Fibroblast of the aortic adventitia (primary cell): ENCODE results near the gene LYPLA2. TPM values are rescaled to one million over a fixed set of nuclear protein-coding genes. Genes with fewer than 3 reads are reported as not detected.
"Not testable (repeated sequence)": the region's sequence is repeated elsewhere in the genome, so short reads cannot be mapped to it uniquely, and the experiment has no call there.

Experiments used
- DNase-seq: peaks from one replicate; pipeline ENCODE4 v3.0.0-alpha.2; 2010; ENCODE audit warnings: low read depth
- H3K4me3 ChIP-seq: 2 replicates; pipeline ENCODE4 v1.5.1; 2011; ENCODE audit warnings: low read depth, mild to moderate bottlenecking, control low read depth, low read length, moderate library complexity
- total RNA-seq: library from RNA; depleted of rRNA; stranded (reverse); fragments of >200 nt; gene quantifications from 2 replicates; pipeline ENCODE4 v1.2.3, GENCODE V29; 2012; ENCODE audit warnings: low replicate concordance
- TF ChIP-seq, protein P1 (sequence below): IDR thresholded peaks from 2 replicates; pipeline ENCODE4 v1.5.1; 2011; ENCODE audit warnings: mild to moderate bottlenecking, low read length, control low read depth, inconsistent platforms; ENCODE audit not compliant: insufficient read depth

The LYPLA2 gene
- total RNA-seq, 1 donor = 39.9 TPM

DNA sequence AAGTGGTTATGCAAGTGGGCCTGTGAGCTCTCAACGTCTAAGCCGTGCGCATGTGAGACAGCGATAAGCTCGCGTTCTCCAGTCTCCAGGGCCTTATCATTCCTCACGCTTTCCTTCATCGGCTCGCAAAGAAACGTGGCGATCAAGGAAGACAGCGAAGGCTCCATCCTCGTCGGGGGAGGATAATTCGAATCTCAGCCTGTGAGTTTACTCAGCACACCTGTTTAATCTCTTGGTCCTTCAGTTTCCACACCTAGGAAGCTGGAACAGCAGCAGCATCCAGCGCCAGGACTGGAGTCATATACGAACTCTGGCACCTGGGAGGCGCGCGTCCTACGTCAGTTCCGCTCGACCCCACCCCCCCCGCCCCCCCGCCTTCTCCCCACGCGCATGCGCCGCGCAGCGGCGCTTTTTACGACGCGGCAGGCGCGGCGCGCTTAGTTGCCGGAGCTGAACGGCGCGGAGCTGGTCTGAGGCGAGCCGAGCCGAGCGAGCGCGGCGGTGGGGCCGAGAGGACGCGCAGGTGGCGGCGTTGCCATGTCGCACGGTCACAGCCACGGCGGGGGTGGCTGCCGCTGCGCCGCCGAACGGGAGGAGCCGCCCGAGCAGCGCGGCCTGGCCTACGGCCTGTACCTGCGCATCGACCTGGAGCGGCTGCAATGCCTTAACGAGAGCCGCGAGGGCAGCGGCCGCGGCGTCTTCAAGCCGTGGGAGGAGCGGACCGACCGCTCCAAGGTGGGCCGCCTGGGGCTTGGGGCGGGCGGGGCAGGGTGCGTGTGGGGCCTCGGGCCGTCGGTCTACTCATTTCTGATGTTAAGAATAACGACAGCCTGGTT, 12.7 kb upstream of the LYPLA2 start, which contains the start of gene PITHD1:
Gene PITHD1 (plus strand): TSS at position 440 of the 836 bp plus-strand sequence. CDS start 98 bp downstream, at position 538.
- TF ChIP-seq, protein P1, sequence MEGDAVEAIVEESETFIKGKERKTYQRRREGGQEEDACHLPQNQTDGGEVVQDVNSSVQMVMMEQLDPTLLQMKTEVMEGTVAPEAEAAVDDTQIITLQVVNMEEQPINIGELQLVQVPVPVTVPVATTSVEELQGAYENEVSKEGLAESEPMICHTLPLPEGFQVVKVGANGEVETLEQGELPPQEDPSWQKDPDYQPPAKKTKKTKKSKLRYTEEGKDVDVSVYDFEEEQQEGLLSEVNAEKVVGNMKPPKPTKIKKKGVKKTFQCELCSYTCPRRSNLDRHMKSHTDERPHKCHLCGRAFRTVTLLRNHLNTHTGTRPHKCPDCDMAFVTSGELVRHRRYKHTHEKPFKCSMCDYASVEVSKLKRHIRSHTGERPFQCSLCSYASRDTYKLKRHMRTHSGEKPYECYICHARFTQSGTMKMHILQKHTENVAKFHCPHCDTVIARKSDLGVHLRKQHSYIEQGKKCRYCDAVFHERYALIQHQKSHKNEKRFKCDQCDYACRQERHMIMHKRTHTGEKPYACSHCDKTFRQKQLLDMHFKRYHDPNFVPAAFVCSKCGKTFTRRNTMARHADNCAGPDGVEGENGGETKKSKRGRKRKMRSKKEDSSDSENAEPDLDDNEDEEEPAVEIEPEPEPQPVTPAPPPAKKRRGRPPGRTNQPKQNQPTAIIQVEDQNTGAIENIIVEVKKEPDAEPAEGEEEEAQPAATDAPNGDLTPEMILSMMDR = no peak
- peak; percentile 86 for DNase-seq
- H3K4me3 ChIP-seq = peak within 1 kb of the TSS; percentile 95

GRCh38 chr1:23779826-23780371, 11.0 kb upstream of the LYPLA2 start:
- peak; percentile 55 for DNase-seq
- H3K4me3 ChIP-seq = peak overlapping the region; percentile 95
- TF ChIP-seq, protein P1 = no peak

GRCh38 chr1:23783141-23783540, 7.8 kb upstream of the LYPLA2 start:
- H3K4me3 ChIP-seq, DNase-seq: not testable (repeated sequence)

GRCh38 chr1:23784846-23785245, 6.1 kb upstream of the LYPLA2 start:
- TF ChIP-seq, protein P1 = no peak

DNA sequence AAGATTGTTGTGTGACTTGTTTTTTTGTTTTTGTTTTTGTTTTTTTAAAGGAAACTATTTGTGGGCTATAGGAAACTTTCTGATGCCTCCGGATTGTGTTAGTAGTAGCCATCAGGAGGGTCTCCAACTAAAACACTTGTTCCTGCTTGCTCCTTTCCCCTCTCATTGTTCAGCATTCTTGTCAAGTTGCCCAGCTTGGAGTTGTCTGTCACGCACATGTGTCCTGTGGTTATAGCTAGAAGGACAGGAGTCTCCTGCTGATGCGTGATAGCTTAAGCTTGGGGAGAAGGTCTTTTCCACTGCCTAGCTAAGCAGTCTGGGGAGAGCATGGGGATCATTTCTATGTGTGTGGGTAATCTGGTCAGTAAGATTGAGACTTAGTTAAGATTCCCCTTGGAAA, 3.2 kb upstream of the LYPLA2 start:
- TF ChIP-seq, protein P1 = no peak
- no peak overlapping the region for H3K4me3 ChIP-seq
- no peak for DNase-seq

More at GRCh38 chr1:23784846-23785245, 6.1 kb upstream of the LYPLA2 start:
- H3K4me3 ChIP-seq = no peak overlapping the region
- no peak for DNase-seq

GRCh38 chr1:23788695-23789094, 2.2 kb upstream of the LYPLA2 start:
- no peak overlapping the region for H3K4me3 ChIP-seq
- TF ChIP-seq, protein P1 = no peak
- no peak for DNase-seq

GRCh38 chr1:23791516-23792047, 637 bp downstream of the LYPLA2 start:
- no peak for DNase-seq

More at GRCh38 chr1:23791516-23792047, 637 bp downstream of the LYPLA2 start:
- TF ChIP-seq, protein P1 = no peak
- peak overlapping the region; percentile 95 for H3K4me3 ChIP-seq
